ENCODE data around the gene ABCC8.

Gene ABCC8

DNA sequence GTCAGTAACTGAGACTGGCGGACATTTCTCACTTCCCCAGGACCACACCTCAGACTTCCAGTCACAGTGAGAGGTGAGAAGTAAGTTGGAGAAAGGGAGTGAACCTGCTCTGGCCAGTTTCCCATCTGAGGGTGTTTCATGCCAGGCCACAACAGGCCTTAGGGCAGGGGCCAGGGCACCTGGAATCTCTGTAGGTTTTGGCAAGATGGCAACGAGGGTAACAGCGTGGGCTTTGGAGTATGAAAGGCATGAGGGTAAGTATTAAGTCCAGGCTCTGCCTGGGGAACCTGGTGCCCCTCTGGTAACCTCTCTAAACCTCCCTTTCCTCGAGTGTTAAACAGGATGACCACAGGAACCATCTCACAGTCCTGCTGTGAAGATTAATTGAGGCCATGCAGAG, 28.5 kb upstream of the ABCC8 start:
- DNase-seq (ENCODE audit: low read depth in 2 of 2): no peak

DNA sequence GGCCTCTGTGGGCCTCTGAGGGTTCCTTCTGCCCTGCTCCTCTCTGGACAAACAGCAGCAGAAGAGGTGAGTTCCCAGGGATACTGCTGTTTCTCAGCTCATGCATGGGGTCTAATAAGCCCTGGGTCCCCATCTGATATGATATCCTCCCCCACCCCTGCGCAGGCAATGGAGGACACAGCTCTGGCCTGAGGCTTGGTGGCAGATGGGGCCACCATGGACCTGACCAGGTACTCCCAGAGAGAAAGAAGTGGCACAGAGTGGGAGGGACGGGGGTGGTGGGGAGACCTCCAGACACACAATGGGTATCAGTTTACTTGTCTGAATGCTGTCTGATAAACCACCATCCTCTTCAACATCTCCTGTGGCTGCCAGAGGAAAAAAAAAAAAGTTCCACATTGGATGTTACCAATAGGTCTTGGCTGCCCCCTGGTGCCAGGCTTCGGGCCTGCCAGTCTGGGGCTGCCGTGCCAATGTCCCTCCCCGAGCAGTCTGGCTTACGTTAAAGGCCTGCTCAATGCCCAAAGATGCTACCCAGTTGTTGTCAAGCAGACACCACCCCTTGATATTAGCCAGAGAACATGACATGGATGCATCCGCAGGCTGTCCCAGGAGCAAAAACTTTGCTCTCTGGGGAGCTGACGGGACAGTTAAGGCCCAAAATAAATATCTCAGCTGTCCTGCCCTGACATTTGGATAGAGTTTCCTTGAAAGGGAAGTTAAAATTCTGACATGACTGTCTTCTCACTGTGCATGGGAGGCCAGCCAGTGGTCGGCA, 27.9 kb upstream of the ABCC8 start:
- DNase-seq (ENCODE audit: low read depth in 2 of 2): peak; percentile 52 to 60

DNA sequence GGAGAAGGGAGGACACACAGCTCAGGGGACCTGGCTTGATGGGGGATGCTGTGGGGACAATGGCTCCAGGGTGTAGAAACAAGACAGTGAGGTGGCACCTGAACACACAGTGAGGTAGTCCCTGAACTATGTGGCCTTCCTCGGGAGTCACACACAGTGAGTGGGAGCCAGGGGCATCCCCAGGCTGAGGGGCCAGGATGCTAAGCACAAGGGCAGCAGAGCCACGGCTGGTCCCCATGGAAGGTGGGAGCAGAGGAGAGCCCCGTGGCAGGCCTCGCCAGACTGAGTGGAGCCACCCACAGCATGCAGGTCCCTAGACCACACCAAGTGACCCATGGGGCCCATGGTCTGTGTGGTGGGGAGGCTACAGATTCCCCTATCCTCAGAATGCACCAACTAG, 26.0 kb upstream of the ABCC8 start:
- no peak for DNase-seq (ENCODE audit: low read depth in 2 of 2)

DNA sequence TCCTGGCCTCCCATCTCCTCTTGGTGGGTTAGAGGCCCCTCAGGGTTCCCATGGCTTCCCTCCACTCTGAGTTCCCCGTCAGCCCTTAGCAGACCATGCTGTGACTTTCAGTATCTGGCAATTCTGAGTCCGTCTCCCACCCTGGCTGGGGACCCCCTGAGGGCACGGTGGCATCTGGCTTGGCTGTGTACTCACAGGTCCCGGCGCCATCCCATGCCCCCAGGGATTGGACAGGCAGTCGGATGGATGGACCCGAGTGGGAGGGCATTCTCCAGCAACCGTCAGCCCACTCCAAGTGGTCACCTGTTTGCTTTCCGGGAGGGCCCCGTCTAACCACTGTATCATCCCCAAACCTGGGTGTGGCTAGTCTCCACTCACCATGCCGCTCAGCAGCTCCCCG, 24.0 kb upstream of the ABCC8 start:
- DNase-seq (ENCODE audit: low read depth in 2 of 2): no peak

DNA sequence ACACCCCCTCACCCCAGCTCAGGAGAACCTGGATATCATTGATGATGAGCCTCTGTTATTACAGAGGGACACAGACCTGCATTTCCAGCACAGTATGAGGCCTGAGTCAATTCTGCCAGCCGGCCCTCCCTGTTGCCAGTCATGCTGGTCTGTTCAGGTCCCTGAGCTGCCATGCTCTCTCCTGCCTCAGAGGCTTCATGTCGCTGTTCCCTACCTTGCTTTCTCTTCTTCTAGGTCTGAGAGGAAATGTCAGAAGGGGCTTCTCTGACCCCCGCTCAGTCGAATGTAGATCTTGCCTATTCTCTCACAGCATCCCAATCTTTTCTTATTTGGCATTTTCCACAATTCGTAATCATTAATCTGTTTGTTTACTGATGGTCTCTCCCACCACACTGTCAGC, 21.8 kb upstream of the ABCC8 start:
- DNase-seq (ENCODE audit: low read depth in 2 of 2): no peak

DNA sequence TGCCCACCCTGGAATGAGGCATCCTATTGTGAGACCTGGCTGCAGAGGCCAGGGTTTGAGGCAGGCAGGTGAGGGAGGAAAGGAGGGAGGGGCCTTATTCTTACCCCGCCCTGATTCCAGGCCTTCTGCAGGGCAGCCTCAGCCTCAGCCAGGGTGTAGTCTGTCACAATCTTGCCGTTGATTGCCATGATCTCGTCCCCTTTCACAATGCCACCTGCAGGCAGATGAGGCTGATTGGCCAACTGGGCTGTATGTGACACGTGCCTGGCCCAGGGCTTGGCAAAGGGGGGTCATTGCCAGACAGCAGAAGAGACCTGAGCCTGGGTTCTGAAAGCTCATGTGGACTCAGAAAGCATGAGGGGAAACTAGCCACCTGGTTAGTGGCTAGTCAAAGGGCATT, 21.4 kb upstream of the ABCC8 start:
- DNase-seq (ENCODE audit: low read depth in 2 of 2): no peak

DNA sequence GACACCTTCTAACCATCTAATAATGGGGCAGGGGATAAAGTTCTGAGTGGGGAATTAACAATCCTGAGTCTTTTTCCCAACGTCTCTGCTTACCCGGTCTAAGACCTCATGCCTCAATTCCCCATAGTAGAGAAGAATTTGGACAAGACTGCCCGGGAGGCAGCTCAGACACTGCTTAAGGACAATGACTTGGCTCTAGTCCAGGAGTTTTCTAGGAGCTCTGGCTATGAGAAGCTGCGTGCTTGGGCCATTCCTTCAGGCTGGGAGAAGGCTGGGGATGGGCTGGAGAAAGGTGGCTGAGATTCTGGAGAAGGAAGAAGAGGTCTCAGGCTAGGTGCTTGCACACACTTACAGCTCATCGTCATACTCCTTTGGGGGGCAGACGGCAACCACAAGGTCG, 19.8 kb upstream of the ABCC8 start:
- no peak for DNase-seq (ENCODE audit: low read depth in 2 of 2)

DNA sequence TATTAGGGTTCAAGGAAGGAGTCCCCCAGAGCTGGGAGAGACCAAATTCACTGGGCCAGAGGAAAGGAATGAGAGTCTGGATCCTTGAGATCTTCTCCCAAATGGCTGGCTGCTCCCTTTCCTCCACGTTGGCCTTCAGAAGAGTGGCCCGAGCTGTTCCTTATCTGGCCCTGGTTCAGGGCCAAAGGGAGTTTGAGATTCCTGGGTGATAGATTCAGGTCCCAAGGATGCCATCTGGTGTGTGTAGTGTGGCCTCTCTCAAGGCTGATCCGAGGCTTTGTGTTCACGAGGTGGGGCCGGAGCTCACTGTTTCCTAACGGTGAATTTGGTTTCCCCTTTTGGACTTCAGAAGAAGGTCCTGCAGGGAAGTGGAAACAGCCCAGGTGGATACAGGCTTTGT, 17.4 kb upstream of the ABCC8 start:
- no peak for DNase-seq (ENCODE audit: low read depth in 2 of 2)

DNA sequence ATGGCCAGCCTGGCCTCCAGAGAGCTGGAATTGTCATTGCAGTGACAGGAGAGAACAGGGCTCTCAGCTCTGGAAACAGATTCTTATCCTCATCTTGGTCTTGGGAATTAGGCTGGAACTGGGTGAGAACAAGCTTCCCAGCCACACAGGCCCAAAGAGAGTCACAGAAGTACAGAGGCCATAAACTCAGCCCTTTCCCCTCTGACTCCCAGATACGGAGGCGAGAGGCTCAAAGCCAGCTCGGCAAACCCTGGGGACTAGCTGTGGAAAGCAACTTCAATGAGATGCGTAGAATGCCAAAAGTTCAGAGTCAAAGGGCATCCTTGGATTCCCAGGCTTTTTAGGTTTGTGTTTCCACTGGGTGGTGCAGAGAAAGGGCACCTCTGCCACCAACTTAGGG, 14.3 kb upstream of the ABCC8 start:
- DNase-seq (ENCODE audit: low read depth in 2 of 2): no peak

DNA sequence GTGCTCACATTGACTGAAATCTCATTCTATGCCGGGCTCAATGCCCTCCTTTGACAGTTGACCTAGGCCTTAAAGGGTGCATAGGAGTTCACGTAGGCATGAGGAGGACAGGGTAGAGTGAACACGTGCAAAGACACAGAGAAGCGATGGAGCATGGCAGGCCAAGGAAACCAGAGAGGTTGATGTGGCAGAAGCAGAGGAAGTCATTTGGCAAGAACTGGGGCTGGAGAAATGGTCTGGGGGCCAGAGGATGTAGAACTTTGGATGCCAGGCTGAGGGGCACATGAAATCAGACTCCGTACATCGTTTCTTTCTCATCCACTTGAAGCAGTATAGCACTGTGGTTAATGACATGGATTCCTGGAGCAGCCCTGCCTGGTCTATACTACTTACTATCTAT, 13.6 kb upstream of the ABCC8 start:
- DNase-seq (ENCODE audit: low read depth in 2 of 2): no peak

DNA sequence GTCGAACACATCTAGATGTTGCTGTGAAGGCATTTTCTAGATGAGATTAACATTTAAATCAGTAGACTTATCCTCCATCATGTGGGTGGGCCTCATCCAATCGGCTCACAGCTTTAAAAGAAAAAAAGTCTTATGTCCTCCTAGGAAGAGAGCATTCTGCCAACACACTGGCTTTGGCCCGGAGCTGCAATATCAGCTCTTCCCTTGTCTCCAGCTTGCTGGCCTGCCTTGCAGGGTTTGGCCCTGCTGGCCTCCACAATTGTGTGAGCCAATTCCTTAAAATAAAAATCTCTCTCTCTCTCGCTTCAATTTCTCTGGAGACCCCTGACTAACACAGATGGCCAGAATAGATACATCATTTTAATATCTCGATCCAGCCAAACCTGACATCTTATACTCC, 13.1 kb upstream of the ABCC8 start:
- no peak for DNase-seq (ENCODE audit: low read depth in 2 of 2)

DNA sequence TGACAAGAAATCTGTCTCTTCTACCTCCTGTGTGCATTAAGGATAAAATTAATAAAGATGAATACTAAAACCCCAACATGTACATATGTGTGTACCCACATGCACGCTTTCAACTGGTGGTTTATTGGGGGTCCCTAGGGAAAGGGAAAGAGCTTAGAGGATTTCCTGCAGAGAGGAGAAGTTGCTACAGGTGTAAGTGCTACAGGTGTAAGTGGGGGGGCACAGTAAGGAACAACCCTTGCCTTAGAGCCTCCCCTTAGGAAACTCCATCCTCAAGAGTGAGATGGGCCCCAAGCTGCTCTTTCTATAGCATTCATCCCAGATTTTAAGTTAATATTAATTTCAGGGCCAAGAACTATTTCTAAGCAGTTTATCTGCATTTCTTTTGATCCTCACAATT, 11.9 kb upstream of the ABCC8 start:
- no peak for DNase-seq (ENCODE audit: low read depth in 2 of 2)

DNA sequence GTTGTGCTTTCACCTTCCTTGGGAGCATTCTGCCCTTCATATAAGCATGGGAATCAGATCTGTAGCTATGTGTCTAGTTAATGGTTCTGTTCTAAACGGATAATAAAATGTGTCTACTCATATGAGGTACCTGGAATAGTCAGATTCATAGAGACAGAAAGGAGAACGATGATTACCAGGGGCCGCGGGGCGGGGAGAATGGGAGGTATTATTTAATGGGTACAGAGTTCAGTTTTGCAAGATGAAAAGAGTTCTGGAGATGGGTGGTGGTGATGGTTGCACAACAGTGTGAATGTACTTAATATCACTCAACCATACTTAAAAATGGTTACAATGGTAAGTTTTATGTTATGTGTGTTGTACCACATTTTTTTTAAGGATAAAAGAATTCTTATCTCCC, 10.0 kb upstream of the ABCC8 start:
- DNase-seq (ENCODE audit: low read depth in 2 of 2): no peak

DNA sequence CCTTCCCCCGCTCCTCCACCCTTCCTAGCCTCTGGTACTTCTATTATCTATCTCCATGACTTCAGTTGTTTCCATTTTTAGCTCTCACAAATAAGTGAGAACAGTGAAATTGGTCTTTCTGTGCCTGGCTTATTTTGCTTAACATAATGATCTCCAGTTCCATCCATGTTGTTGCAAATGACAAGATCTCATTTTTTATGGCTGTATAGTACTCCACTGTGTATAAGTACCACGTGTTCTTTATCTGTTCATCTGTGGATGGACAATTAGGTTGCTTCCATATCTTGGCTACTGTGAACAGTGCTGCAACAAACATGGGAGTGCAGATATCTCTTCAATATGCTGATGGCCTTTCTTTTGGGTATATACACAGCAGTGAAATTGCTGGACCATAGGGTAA, 6.9 kb upstream of the ABCC8 start:
- DNase-seq (ENCODE audit: low read depth in 2 of 2): no peak

DNA sequence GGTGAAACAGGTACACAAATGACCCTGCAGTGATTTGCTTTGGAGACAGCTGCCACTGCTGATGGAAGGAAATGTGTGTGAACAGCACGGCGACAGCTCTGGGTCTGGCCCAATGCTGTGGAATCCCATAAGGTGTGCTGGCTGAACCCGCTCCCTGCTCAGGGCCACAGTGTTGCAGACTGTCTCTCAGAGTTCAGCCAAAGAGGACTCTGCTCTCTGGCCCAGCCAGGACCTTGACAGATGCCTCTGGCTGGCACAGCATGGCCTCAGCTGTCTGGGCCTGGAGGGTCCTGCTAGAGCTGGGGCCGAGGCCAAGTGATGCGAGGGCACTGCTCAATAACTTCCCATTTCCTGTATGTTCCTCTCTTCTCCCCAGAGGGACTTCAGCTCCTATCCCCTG, 5.3 kb upstream of the ABCC8 start:
- no peak for DNase-seq (ENCODE audit: low read depth in 2 of 2)

DNA sequence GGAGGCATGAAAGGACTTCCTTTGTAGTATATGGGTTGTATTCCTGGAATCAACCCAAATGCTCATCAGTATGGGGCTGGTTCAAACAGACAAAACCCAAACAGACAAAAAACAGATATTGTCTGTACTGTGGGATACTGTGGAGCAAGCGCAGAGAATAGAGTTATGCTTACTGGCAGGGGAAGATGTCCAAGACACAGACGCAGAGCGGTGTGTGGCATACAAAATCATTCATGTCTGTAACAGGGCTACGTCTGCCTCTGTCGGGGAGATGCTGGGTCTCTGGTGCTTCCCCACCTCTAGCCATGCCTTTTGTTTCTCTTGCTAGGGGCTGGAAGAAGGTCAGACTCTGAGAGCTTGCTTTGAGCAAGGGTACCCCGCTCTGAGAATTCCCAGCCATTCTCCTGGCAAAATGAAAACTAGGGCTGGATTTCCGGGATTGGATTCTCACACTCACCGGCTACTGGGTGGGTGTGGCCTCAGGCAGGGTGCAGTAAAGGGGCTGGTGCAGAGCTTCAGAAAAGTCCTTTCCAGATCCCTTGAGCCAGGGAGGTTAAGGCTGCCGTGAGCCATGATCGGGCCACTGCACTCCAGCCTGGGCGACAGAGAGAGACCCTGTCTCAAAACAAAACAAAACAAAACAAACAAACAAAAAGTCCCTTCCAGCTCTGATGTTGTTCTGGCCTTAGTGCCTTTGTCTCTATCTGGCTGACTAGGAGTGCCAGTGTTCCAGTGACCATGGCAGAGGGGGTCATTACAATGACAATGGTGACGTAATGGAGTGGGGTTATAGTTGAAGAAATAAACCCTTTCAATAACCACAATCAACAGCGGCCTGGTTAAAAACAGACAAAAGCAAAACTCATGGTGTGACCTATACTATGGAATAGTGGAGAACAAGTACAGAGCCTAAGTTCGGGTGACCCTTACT, 2.9 kb upstream of the ABCC8 start:
- DNase-seq (ENCODE audit: low read depth in 2 of 2): no peak

DNA sequence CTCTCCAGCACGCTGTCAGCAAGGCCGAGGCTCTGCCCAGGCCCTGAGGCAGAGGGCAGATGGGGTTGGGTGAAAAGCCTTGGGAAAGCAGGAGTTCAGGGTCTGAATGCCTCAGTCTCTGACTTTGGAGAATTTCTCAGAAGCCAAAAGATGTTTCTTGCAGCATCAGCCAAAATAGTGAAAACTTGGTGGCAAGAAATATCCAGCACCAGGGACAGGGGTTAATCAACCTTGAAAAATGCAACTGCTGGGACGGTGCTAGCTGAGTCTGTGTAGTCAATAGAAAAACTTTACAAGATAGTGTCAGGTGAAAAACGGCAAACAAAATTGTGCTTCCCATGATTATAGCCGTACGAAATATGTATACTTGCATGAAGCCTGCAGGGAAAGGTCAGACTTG, 1.4 kb upstream of the ABCC8 start:
- DNase-seq (ENCODE audit: low read depth in 2 of 2): no peak

DNA sequence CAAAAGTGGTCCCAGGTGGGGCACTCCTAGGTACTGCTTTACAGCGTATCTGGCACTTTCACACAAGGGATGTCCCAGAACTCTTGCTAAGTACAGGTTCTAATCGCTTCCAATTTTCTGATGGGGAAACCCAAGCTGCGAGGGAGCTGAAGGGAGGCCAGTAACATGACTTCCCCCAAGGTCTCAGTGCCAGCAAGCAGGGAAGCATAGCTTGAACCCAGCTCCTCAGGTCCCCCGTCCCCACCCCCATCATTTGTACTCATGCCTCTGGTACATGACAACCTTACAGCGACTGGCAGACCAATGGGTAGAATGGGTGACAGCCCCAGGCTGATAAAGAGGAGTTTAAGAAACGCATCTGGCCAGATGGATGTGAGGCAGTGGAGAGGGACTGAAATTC, 716 bp upstream of the ABCC8 start:
- DNase-seq (ENCODE audit: low read depth in 2 of 2): no peak

DNA sequence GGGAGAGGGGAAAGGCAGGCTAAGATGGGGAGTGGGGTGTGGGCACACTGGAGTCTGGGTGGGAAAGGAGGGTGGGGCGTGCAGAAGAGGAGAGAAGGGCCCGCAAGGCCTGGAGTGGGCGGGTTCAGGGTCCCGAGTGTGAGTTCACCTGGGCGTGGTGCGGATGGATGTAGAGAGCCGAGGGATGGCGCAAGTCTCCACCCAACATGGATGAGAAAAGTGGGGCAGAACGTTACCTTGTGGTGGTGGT, 364 bp upstream of the ABCC8 start:
- DNase-seq (ENCODE audit: low read depth in 2 of 2): no peak

DNA sequence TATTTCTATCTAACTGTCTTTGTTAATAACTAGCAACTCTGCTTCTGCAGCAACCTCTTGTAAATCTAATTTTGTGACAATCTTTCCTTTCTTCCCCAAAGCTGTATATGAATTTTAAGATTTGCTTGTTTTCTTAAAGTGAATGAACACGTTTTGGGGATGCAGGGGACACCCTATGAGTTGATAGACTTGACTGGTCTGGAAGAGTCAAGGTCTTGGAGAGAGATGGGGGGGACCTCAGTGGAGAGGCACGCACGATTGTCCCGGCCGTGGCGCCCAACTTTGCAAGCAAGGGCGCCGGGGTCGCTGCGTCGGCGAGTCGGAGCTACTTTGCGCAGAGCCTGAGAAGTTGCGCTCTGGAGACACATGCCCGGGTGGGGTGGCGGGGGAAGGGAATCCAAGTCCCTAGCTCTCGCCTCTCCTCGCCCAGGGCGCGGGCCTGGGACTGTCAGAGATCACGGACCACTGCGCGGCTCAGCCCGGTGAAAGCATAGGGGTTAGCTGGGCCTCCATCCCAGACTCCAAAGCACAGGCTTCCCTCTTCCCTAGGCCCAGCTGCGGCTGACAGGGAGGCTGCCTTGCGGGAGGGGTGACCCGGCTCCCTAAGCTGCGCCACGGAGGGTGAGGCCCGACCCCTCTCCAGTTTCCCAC, 854 bp downstream of the ABCC8 start:
- DNase-seq (ENCODE audit: low read depth in 2 of 2): no peak

DNA sequence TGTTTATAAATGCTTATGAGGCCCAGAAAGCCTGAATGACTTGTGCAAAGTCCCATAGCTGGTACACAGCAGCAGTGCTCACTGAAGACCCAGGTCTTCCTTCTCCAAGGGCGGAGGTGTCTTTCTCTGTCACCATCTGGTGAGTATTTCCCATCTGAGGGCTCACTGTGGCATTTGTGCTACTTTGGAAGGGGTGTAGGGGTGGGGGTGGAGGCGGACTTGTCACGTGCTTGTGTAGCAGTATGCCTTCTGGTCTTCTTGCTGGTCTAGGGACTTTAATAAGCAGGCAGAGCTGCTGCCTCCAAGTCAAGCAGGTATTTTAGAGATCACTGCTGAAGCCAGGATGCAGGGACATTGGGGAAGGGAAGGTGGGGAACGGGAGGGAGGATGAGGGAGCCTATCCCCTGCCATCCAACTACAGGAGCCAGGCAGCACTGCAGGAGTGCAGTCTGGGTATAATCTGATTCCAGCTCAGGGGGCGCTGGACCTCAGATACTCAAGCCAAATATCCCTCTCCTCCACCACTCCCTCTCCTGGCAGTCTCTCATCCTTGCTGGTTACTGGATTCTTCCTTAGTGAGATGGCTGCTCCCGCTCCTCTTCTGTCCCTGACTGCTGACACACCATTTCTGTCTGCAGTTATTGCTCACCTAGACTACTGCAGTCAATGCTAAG, 3.4 kb downstream of the ABCC8 start:
- no peak for DNase-seq (ENCODE audit: low read depth in 2 of 2)

DNA sequence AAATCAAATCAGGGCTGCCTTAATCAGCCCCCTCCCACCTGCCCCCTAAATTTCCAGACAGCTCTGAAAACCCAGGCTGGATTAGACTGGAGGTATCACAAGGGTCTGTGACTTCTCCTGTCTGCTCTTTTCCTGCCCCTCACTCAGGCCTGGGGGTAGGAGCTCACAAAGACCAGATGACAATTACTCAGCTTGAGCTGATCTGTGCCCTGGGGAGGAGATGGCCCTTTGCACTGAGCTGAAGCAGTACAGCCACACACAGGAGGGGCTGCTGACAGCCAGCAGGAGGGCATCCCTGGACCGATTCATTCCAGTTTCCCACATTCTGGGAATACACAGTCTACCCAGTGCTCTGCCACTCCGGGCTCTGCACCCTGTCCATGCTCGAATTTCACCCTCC, 4.2 kb downstream of the ABCC8 start:
- no peak for DNase-seq (ENCODE audit: low read depth in 2 of 2)

DNA sequence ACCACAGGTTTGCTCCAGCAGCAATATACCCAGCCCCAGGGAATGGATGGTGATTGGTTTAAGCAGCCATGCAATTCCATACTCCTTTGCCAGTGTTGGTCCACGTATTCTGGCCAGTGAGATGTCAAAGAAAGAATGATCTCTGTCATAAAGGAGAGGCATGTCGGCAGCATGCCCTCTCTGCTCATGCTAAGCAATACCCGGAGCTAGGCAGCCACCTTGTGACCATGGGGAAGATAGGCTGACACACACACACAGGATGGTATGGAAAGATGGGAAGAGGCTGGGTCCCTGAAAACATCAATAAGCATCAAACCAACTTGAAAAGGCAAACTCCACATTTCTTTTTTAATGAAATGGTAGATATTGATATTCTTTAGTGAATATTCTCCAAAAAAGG, 5.1 kb downstream of the ABCC8 start:
- DNase-seq (ENCODE audit: low read depth in 2 of 2): no peak
